ENCODE results near the gene DPEP2. TPM values are rescaled to one million over a fixed set of nuclear protein-coding genes. Genes with fewer than 3 reads are reported as not detected.

Gene DPEP2
- total RNA-seq, 1 experiment from 2014 or later: not detected

DNA sequence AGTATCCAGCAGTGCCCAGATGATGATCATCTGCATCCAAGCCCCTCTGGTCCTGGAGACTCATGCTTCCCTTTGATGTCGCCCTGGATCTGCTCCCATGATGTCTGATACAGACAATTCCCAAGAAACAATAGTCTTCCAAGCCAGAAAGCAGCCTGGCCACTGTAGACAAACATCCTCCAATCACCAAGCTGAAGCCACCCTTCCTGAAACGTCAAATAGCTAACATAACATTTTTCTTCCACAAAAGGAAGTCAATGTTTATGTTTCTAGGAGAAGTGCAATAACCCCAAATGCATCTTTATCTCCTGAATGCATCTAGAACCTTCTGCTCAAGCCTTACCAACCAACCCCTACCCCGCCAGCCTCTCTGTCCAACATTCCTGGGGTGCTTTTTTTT is 1.2 kb upstream of the DPEP2 start:
- POLR2A ChIA-PET: no interaction called here
- Histone ChIP-seq H3K9me2 (ENCODE audit: insufficient read depth) (no peaks in the 10 kb centered on the region), H4K20me1 (ENCODE audit: insufficient read depth) (no peaks in the 10 kb centered on the region), H3K27ac (ENCODE audit: low read depth, low read length) (no peak overlapping the region), H3K4me1 (ENCODE audit: control insufficient read depth in 1 of 2, insufficient read depth in 2 of 2, low read length in 2 of 2) (peaks cover 0 to 3% of the 10 kb centered on the region in 2 experiments; a peak in 2 of 4 replicates), H3K27me3 (ENCODE audit: insufficient read depth, low read length) (no peaks in the 10 kb centered on the region), H3K9me3 (ENCODE audit: control insufficient read depth in 1 of 2, insufficient read depth in 1 of 2, low read depth in 1 of 2, low read length in 2 of 2) (no peaks in the 10 kb centered on the region), H3K36me3 (ENCODE audit: control insufficient read depth in 1 of 2, insufficient read depth in 2 of 2, low read length in 2 of 2) (no peaks in the 10 kb centered on the region), H3K4me3 (replicated peaks in 1 of 2; ENCODE audit: low read depth in 1 of 2, low read length in 2 of 2) (no peak overlapping the region), H2AFZ (ENCODE audit: low read depth, low read length, poor library complexity, severe bottlenecking) (no peak overlapping the region), H3K9ac (ENCODE audit: low read length) (no peak overlapping the region), H3K79me2 (ENCODE audit: insufficient read depth, low read length) (no peaks in the 10 kb centered on the region), H3K4me2 (ENCODE audit: low read length) (no peak overlapping the region)
- ATAC-seq (no peak), DNase-seq (ENCODE audit: low read depth, low spot score) (no peak)
- TF ChIP-seq CBX3 (IDR thresholded peaks at IDR 0.05; ENCODE audit: low read depth): no peak
- no peak for TF ChIP-seq FOSL1 (IDR thresholded peaks at IDR 0.05; ENCODE audit: low read depth)
- TF ChIP-seq, protein P1, sequence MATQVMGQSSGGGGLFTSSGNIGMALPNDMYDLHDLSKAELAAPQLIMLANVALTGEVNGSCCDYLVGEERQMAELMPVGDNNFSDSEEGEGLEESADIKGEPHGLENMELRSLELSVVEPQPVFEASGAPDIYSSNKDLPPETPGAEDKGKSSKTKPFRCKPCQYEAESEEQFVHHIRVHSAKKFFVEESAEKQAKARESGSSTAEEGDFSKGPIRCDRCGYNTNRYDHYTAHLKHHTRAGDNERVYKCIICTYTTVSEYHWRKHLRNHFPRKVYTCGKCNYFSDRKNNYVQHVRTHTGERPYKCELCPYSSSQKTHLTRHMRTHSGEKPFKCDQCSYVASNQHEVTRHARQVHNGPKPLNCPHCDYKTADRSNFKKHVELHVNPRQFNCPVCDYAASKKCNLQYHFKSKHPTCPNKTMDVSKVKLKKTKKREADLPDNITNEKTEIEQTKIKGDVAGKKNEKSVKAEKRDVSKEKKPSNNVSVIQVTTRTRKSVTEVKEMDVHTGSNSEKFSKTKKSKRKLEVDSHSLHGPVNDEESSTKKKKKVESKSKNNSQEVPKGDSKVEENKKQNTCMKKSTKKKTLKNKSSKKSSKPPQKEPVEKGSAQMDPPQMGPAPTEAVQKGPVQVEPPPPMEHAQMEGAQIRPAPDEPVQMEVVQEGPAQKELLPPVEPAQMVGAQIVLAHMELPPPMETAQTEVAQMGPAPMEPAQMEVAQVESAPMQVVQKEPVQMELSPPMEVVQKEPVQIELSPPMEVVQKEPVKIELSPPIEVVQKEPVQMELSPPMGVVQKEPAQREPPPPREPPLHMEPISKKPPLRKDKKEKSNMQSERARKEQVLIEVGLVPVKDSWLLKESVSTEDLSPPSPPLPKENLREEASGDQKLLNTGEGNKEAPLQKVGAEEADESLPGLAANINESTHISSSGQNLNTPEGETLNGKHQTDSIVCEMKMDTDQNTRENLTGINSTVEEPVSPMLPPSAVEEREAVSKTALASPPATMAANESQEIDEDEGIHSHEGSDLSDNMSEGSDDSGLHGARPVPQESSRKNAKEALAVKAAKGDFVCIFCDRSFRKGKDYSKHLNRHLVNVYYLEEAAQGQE (IDR thresholded peaks at IDR 0.05; ENCODE audit: low read depth): no peak
- TF ChIP-seq CEBPB (IDR thresholded peaks at IDR 0.05; ENCODE audit: low read depth): no peak
- TF ChIP-seq, protein P2, sequence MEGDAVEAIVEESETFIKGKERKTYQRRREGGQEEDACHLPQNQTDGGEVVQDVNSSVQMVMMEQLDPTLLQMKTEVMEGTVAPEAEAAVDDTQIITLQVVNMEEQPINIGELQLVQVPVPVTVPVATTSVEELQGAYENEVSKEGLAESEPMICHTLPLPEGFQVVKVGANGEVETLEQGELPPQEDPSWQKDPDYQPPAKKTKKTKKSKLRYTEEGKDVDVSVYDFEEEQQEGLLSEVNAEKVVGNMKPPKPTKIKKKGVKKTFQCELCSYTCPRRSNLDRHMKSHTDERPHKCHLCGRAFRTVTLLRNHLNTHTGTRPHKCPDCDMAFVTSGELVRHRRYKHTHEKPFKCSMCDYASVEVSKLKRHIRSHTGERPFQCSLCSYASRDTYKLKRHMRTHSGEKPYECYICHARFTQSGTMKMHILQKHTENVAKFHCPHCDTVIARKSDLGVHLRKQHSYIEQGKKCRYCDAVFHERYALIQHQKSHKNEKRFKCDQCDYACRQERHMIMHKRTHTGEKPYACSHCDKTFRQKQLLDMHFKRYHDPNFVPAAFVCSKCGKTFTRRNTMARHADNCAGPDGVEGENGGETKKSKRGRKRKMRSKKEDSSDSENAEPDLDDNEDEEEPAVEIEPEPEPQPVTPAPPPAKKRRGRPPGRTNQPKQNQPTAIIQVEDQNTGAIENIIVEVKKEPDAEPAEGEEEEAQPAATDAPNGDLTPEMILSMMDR (IDR thresholded peaks at IDR 0.05 in 2 of 3, conservative IDR thresholded peaks at IDR 0.05 in 1 of 3; ENCODE audit: borderline replicate concordance in 1 of 3, insufficient read depth in 1 of 3, low read depth in 2 of 3, low read length in 2 of 3): no peak
- TF ChIP-seq EZH2 (IDR thresholded peaks at IDR 0.05): no peak
- TF ChIP-seq EZH2phosphoT487 (IDR thresholded peaks at IDR 0.05; ENCODE audit: borderline replicate concordance): no peak
- no peak for TF ChIP-seq ZNF274 (IDR thresholded peaks at IDR 0.05; ENCODE audit: low read depth, low read length)
- BruUV-seq (replicated peaks): no TSS peak
- intact Hi-C loops (cut with micrococcal nuclease): no loop called here
- RAD21 ChIA-PET (ENCODE audit: low non-redundant PET in 1 of 2, low total read pairs in 2 of 2, uncharacterized antibody in 2 of 2, unreplicated experiment in 2 of 2): no interaction called here
- CTCF ChIA-PET: no interaction called here
